ENCODE measurements around the gene FYN.

FYN gene

DNA sequence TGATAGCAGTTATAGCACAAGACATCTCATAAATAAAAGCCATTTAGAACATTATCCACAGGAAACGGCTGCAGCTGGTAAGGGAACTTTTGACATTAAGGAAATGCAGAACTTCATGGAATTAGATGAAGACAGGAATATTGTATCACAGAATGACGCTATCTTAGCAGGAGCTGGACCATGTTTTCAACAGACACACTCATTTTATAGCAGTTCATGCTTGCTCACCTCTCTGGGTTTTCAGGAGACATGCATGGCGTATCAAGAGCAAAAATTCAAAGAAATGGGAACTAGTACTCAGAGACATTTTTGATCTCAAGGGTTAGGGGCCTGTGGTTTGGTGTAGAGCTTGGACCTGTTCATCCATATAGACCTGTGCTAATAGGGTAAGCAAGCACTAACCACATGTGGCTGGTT, 125.0 kb downstream of the FYN start:
- intact Hi-C loops (cut with DNase I): loop anchor here (10.0 kb wide), 1 partner anchor 127 kb away; the partner anchor contains the start of gene FYN
- peak in 1 of 42 donors; percentile 29 for DNase-seq

DNA sequence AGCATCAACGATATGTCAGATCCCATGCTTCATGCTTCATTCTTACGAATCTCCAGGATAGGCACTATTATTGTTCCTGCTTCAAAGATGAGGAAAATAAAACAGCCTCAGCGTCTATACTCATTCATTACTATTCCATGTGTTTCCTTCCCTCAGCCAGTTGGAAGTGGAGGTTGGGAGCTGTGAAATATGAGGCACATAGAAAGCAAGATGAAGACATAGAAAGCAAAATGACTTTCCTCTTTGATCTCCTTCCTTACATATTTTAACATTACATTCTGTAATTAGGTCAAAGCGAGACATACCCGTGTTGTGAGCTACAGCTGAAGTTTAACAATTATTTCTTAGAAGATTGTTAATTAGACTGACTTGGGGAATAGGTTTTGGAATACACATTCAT, 125.4 kb downstream of the FYN start:
- DNase-seq: no peak
- intact Hi-C loops (cut with DNase I): loop anchor here (10.0 kb wide), 1 partner anchor 127 kb away; the partner anchor contains the start of gene FYN

DNA sequence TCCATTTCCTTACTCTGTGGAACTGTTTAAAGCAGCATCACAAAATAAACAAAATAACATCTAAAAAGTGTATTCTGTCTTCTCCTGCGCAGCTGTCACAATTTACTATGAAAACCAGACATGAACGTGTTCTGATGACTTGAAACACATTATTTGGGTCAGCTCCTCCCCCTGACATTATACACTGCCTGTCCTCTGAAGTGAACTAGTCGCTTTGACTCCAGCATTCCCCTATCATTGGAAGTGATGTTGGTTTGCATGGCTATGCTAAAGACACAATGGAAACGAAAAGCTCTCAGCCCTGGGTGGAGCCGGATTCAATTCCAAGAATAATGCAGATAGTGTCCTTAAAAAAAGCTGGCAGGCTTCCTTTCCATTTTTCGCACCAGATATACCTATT, 125.9 kb downstream of the FYN start:
- DNase-seq: no peak
- intact Hi-C loops (cut with DNase I): loop anchor here (10.0 kb wide), 1 partner anchor 127 kb away; the partner anchor contains the start of gene FYN

DNA sequence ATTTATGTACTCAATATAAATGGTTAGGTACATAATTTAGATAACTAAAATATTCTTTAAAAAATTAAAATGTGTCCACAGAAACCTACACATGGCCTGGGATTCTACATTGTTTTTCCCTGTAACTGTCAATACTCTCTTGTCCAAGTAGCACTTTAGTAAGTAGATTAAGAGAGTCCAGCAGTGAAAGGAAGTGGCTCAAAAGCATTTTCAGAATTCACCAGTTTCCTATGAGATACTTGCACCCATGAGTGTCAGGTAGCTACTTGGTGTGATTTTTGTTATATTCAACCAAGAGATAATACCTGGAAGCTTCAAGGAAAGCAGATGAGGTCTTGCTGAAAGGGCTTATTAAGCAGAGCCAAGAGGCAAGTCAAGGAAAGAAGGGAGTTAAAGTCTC, 126.3 kb downstream of the FYN start:
- DNase-seq: no peak
- intact Hi-C loops (cut with DNase I): loop anchor here (10.0 kb wide), 1 partner anchor 128 kb away; the partner anchor contains the start of gene FYN

DNA sequence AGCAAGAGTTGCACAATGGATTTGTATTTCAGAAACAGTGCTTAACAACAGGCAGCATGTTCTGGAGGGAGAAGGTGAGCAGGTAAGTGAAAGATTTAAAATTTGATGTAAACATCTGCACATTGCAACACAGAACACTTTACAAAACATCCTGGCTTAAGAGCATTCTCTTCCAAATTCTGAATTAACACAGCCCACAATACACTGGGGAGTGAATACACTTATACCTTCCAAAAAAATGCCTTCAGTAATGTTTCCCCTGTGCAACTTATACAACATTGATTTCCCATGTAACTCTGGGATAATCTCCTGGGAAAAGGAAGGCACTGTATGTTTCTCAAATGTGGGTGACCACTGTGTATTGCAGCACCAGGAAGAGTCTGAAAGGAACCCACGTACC, 127.6 kb downstream of the FYN start:
- no peak for DNase-seq
- intact Hi-C loops (cut with DNase I): loop anchor here (10.0 kb wide), 1 partner anchor 129 kb away; the partner anchor contains the start of gene FYN

DNA sequence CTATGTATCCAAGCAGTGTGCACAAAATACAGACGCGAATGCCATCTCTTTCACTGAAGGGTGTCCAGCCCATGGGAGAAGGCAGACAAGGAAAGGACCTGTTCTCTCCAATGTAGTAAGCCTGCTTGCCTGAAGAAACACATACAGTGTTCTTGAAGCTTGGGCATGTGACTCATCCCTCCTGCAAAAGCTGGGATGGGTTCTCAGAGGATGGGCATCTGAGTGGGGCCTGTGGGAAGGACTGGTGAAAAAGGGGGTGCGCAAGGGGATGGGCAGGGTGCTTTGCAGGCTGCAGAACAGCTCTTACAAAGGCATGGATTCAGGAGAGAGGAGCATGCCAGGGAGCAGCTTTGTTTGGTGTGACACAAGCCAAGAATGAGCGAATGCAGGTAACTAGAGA, 128.1 kb downstream of the FYN start:
- intact Hi-C loops (cut with DNase I): loop anchor here (10.0 kb wide), 1 partner anchor 130 kb away; the partner anchor contains the start of gene FYN
- no peak for DNase-seq

DNA sequence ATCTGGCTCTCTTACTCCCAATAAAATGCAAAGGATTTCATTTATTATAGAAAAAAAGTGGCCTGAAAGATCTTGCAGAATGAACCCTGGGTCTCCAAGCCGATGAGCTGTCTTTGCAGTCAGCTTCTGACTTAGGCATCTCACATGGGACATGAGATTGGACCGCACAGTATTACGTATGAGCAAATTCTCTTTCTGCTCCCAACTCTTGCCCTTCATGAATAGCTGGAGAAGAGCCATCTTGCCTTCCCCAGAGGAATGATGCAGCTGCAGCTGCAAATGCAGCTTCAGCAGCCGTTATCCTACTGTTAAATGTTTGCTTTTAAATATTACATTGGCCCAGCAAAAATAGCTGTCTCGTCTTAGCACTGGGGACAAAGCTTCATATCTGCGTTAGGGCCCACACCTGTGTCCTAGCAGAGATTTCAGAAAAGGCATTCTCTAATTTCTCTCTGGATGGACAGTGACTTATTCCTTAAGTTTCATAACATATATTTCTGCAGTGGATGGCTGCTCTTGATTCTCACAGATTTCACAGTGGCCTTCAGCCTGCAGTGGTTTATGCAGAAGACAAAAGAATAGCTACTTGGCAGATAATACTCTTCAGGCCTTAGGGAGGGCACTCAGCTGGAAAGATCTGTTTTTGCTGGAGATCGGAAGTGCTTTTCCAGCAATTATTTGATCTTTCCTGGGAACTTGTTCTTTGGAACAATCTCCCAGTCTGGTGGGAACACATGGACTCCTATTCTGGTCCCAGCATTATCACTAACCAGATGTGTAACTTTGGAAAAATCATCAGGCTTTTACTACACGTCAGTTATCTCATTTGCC, 129.2 kb downstream of the FYN start:
- DNase-seq: peak in 27 of 42 donors; percentile 36 to 83 (median 62)
- intact Hi-C loops (cut with DNase I): loop anchor here (10.0 kb wide), 1 partner anchor 131 kb away; the partner anchor contains the start of gene FYN

DNA sequence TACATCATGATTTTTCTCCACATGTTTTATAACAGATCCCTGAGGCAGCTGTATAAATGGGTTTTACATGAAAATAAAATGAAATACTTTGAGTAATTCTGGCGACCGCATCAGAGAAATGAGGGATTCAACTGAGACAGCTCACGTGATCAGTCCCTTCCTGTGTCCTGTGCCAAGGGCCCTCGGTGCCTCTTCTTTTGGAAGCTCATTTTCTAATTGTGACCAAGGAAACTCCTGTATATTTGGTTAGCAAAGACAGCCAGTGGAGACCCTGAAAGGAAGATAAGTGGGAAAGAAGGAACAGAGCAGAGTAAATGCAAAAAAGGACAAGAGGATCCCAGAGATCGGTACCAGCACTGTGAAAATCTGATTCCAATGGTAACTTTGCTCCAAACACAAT, 129.9 kb downstream of the FYN start:
- peak in 6 of 42 donors; percentile 16 to 64 (median 46) for DNase-seq
- intact Hi-C loops (cut with DNase I): loop anchor here (10.0 kb wide), 1 partner anchor 131 kb away; the partner anchor contains the start of gene FYN

DNA sequence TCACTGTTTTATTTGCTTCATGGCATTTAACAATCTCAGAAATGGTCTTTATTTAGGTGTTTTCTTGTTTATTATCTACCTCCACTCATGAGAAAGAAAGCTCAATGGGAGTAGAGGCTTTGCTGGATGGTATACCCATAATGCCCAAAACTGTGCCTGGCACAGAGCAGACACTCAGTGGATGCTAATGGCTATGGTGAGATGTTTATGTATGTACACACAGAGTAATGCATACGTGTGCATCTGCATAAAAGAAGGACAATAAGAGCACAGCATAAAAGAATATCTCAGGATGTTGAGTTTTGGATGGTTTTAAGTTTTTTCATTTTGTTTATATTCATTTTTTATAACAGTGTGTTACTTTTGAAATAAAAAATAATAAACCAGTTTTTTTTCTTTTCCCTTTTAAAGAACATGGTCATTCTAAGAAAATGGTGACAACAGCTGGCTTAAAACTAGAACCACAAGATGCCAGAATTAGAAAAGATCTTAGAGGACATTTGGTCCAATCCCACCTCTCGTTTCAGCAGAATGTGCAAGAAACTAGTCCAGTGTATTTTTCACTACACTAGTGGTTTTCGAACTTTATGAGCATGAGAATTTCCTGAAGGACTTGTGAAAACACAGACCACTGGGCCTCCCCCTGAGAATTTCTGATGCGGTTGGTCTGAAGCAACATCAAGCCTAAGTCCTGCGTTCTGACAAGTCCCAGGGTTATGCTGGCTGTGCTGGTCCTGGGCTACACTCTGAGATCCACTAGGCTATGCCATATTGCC, 131.9 kb downstream of the FYN start:
- intact Hi-C loops (cut with DNase I): loop anchor here (10.0 kb wide), 1 partner anchor 133 kb away; the partner anchor contains the start of gene FYN

DNA sequence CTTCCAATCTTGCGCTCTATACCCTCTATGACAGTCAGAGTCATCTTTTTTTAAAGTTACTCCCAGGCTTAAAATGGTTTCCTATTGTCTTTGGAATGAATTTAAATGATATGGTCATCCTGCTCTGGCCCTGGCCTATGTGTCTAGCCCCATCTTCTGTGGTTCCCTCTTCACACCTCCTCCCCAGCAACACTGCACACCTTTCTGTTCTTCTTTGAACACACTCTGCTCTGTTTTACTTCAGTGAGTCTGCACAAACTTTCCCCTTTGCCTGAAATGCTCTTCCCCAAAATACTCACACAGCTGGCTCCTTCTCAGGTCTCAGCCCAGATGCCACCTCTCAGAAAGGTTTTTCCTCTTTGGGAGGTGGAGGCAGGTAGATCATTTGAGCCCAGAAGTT, 132.7 kb downstream of the FYN start:
- no peak for DNase-seq
- intact Hi-C loops (cut with DNase I): loop anchor here (10.0 kb wide), 1 partner anchor 134 kb away; the partner anchor contains the start of gene FYN

More for the DNA sequence above, 131.9 kb downstream of the FYN start:
- DNase-seq: no peak

DNA sequence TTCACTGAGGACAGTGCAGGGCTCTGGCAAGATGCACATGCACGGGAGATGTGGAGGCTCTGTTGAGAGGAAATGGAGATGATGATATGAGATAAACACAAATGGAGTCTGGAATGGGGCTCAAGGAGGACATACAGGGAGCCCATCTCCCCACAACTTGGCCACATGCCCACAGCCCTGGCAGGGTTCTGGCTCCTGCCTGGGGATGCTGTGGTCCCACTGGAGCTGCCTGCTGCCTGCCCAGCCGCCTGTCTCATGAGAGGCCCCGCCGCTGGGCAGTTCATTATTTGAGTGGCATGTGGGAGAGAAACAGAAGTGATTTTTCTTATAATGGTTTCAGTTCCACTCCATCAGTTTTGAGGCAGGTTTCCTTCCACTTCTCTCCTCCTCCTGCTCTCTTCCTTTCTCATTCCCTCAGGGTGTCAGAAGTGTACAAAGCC, 134.0 kb downstream of the FYN start:
- peak in 8 of 42 donors; percentile 33 to 60 (median 42) for DNase-seq
- intact Hi-C loops (cut with DNase I): no loop called here

DNA sequence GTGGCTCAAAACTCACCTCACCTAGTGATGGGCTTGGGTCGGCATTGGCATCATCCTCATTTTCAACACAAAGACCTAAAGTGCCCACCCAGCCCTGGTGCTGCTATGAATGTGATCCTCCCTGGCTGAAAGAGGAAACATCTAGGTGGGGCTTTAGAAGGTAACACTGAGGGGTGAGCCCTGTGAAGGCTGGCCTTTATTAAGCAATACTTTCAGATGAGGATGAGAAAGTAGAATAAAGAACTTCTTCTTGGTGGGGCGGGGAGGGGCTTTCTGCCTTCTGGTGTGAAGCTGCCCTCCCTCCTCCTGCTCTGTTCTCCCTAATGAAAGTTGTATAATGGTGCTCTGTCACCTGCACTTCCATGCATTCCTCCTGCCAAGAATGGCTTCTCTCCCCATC, 134.6 kb downstream of the FYN start:
- no peak for DNase-seq
- intact Hi-C loops (cut with DNase I): no loop called here

DNA sequence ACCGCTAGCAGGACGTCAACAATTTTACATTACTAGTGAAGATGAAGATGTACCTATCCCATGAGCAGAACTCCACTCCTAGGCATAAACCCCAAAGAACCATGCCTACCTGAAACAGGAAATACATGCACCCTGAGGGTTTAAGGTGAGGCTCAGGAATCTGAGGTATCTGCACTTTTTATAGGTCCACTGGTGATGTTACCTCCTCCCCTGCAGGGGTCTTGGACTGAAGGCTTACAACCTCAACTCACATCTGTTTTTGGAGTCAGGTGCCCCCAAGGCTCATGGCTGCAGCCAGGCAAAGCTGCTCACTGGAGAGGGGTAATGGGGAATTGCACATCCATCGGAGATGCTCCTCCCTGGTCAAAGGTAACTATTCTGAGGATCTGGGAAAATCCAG, 135.1 kb downstream of the FYN start:
- intact Hi-C loops (cut with DNase I): no loop called here
- peak in 1 of 42 donors; percentile 16 for DNase-seq

DNA sequence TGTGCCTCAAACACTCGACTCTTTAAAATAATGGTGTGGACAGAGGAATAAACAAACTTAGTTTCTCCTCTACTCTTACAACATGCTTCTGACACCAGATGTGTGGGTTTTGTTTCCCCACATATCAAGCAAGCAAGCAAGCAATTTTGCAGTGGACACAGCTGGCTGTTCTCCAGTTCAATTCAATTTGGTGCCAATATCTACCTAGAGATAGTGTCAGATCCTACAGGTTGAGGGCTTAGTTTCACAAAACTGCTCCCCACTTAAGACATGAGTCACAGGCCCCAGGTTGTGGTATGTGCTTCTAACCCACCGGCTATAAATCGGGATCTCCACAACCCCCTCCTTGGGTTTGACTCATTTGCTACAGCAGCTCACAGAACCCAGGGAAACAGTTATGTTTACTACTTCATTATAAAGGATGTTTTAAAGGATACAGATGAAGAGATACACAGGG, 136.2 kb downstream of the FYN start:
- intact Hi-C loops (cut with DNase I): no loop called here
- no peak for DNase-seq

DNA sequence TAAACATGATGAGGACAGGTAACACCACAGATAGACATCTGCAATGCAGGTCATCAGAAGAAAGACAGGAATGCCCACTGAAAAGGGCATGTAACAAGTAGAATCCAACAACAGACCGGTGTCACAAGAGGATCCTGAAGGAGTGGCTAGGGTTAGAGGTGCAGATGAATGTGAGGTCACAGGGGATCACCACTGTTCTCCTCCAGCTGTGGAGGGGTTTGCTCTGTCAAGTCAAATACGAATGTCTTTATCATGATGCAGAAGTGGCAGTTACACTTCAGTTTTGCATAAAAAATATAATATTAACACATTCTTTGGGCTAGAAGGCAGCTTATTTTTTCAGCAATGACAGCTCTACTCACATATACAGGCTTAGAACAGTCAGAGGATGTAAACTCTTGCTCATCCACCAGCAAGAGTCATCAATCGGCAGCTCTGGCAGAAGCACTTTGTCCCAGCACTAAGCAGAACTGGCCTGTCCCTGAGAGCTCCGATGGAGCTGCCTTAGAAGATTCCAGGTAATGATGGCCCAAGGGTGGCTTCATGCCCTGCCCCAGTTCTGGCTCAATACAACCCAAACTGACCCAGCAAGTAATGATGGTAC, 137.1 kb downstream of the FYN start:
- DNase-seq: no peak
- intact Hi-C loops (cut with DNase I): no loop called here

DNA sequence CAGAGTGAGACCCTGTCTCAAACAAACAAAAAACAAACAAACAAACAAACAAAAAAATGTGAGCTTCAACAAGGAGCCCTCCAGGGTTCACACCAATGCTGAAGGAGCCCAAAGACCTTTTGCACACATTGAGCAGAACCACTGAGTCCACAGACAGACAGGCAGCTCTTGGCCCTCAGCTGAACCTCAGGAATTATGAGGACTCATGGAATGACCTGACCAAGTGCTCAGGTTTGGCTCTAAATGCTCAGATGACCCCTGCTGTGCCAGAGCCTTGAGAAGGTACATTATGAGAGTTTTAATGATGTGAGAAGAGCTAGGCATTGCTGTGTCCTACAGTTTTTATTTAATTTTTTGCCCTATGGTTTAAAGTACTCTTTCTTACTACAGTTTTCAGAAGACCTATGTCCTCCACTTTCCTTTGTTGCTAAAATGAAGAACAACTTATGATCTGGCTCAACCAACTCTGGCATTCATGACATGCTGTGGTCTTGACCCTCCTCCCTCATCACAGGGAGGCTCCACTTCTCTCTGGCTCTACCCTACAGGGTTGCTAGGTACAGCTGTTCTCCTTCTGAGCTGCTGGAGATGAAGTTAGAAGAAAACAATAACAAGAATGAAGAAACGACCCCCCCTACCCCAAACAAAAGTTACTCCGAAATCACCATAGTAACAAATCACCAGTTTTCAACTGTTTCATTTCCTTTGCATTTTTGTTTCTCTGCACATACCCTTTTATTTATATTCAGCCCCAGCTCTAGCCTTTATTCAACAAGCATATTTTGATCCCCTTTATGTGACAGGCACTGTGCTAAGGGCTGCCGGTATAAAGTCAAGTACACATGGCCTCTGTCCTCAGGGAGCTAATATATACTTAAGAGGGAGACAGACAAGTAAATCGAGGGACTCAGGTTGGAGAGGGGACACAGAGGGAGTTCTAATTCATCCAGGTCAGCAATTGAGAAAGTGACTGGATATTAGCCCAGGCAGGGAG, 138.9 kb downstream of the FYN start:
- intact Hi-C loops (cut with DNase I): no loop called here
- no peak for DNase-seq

DNA sequence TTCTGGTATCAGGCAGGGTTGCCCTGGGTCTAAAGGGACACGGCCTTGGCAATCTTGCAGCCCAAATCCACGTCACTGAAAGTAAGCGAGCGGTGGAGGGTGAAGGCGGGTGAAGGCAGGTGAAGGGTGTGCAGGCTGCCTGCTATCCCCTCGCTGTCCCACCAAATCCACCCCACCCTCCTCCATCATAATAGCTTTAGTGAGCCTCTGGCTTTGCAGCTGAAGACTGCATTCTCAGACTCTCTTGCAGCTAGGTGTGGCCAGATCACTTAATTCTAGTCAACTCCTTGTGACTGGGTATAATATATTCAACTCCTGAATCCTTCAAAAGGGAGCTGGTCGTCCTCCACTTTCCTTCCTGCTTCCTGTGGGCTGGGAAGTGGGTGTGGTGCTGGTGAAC, 140.9 kb downstream of the FYN start:
- intact Hi-C loops (cut with DNase I): no loop called here
- no peak for DNase-seq
